ENCODE results near the gene DUSP18.

DNA sequence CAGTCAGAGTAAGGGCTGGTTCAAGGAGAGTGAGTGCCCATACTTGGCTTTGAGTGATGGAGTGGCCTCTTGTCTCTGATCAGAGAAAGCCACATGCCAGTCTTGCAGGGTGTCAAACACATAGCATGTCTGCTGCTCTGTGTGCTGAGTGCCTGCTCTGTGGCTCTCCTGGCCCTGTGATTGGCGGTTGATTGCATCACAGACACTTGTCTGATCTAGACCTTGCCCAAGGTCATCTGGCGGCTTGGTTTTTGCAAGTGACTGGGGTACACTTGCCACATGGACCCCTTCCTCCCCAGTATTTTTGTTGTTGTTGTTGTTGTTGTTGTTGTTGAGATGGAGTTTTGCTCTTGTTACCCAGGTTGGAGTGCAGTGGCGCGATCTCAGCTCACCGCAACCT, 37.3 kb upstream of the DUSP18 start:
- TF ChIP-seq POLR2A (IDR thresholded peaks at IDR 0.05; ENCODE audit: low read length) (no peak), GATA1 (IDR thresholded peaks at IDR 0.05; ENCODE audit: low read depth, low read length) (no peak)
